A549 (cell line): ENCODE results near the gene SFRP5. TPM values are rescaled to one million over a fixed set of nuclear protein-coding genes. Genes with fewer than 3 reads are reported as not detected.

Experiments used
- ATAC-seq, 2 experiments: fragments of 200-7000 bp in 1 of 2; fragments of >200 bp in 1 of 2; cut with Nextera tagmentation in 1 of 2; cut with Tn5 transposase in 1 of 2; 3 replicates each; pipeline versions ENCODE4 v1.8.0 to v1.9.1; 2018 to 2020; ENCODE audit warnings: mild to moderate bottlenecking in 1 of 2, moderate library complexity in 1 of 2
- CTCF ChIA-PET: fragments of 300-600 bp; sonication (Branson Sonifier 250); formaldehyde crosslinking; extraction: SDS; loops from one replicate; lab custom pipeline; 2021; ENCODE audit warnings: antibody characterized with exemption, inconsistent platforms; lab: Yijun Ruan, JAX
- POLR2A ChIA-PET: fragments of 350-600 bp; formaldehyde crosslinking; extraction: SDS; loops from one replicate; lab custom pipeline; 2021; ENCODE audit warnings: antibody characterized with exemption, inconsistent platforms; lab: Yijun Ruan, JAX
- DNase-seq, 2 experiments: peaks; one replicate each; pipeline versions ENCODE4 v3.0.0 to v3.0.0-alpha.2; 2011 to 2016; ENCODE audit warnings: low read depth in 1 of 2, low spot score in 1 of 2
- FAIRE-seq: peaks from 2 replicates; lab custom pipeline; 2011; peaks lifted over from hg19 to GRCh38; lab: Jason Lieb, UNC
- H3K27ac ChIP-seq, 2 experiments: fragments of >200 bp; sonication (Bioruptor Twin); formaldehyde crosslinking; 3 replicates each; pipeline ENCODE4 v1.5.1; 2016 to 2017
- H3K4me1 ChIP-seq: fragments of >200 bp; sonication (Bioruptor Twin); formaldehyde crosslinking; 3 replicates; pipeline ENCODE4 v1.6.1; 2016
- H3K4me2 ChIP-seq: fragments of >200 bp; sonication (Bioruptor Twin); formaldehyde crosslinking; 3 replicates; pipeline ENCODE4 v1.6.1; 2016
- H3K4me3 ChIP-seq: fragments of >200 bp; sonication (Bioruptor Twin); formaldehyde crosslinking; 3 replicates; pipeline ENCODE4 v1.5.1; 2016
- H3K9me3 ChIP-seq: fragments of >200 bp; sonication (Bioruptor Twin); formaldehyde crosslinking; 3 replicates; pipeline ENCODE4 v1.6.1; 2016
- BHLHE40 ChIP-seq: IDR thresholded peaks from 2 replicates; pipeline ENCODE4 v1.6.1; 2012; ENCODE audit warnings: low read depth, low read length, inconsistent platforms
- CBX2 ChIP-seq: fragments of 200-600 bp; sonication (generic); IDR thresholded peaks from 2 replicates; pipeline ENCODE4 v1.6.1; 2016; ENCODE audit warnings: low read depth, mild to moderate bottlenecking, borderline replicate concordance
- CEBPB ChIP-seq, 2 experiments: fragments of >200 bp in 1 of 2; sonication (Bioruptor Twin) in 1 of 2; formaldehyde crosslinking in 1 of 2; IDR thresholded peaks; 2 replicates each; pipeline ENCODE4 v1.6.1; 2012 to 2016
- EP300 ChIP-seq, 2 experiments: fragments of >200 bp; sonication (Bioruptor Twin); formaldehyde crosslinking; IDR thresholded peaks; 2 replicates in 1 of 2; 3 replicates in 1 of 2; pipeline ENCODE4 v1.6.1; 2016 to 2017
- HOXB5 ChIP-seq: fragments of 250-450 bp; sonication (Bioruptor Pico); IDR thresholded peaks from 2 replicates; pipeline ENCODE4 v1.5.0; 2020; ENCODE audit warnings: mild to moderate bottlenecking, moderate library complexity
- JUN ChIP-seq, 2 experiments: fragments of >200 bp; sonication (Bioruptor Twin); formaldehyde crosslinking; IDR thresholded peaks; 2 replicates in 1 of 2; 3 replicates in 1 of 2; pipeline ENCODE4 v1.6.1; 2016 to 2017
- MYC ChIP-seq: IDR thresholded peaks from 2 replicates; pipeline ENCODE4 v1.6.1; 2012; ENCODE audit warnings: mild to moderate bottlenecking, inconsistent platforms, low read length, improper control_type of control experiment, borderline replicate concordance
- NPAS2 ChIP-seq: fragments of 250-450 bp; sonication (Bioruptor Pico); IDR thresholded peaks from 2 replicates; pipeline ENCODE4 v1.8.0; 2022; ENCODE audit warnings: mild to moderate bottlenecking, moderate library complexity, borderline replicate concordance
- NR3C1 ChIP-seq: fragments of >200 bp; sonication (Bioruptor Twin); formaldehyde crosslinking; IDR thresholded peaks from 3 replicates; pipeline ENCODE4 v1.6.1; 2017
- RAD21 ChIP-seq, 2 experiments: fragments of >200 bp in 1 of 2; sonication (Bioruptor Twin) in 1 of 2; formaldehyde crosslinking in 1 of 2; IDR thresholded peaks in 1 of 2; conservative IDR thresholded peaks in 1 of 2; 2 replicates in 1 of 2; 3 replicates in 1 of 2; pipeline ENCODE4 v1.6.1; 2012 to 2018; ENCODE audit warnings: inconsistent platforms in 1 of 2
- RFX5 ChIP-seq: fragments of 450-650 bp; IDR thresholded peaks from 2 replicates; pipeline ENCODE4 v1.7.1; 2014; ENCODE audit warnings: antibody characterized with exemption, mild to moderate bottlenecking, moderate library complexity
- RNF2 ChIP-seq: fragments of 200-600 bp; sonication (generic); IDR thresholded peaks from 2 replicates; pipeline ENCODE4 v1.6.1; 2016; ENCODE audit warnings: low read depth, mild to moderate bottlenecking, antibody characterized with exemption, moderate library complexity, borderline replicate concordance
- TFCP2L1 ChIP-seq: fragments of 250-450 bp; sonication (Bioruptor Pico); IDR thresholded peaks from 2 replicates; pipeline ENCODE4 v1.5.0; 2021; ENCODE audit warnings: mild to moderate bottlenecking
- TP53 ChIP-seq: fragments of 250-450 bp; sonication (Bioruptor Pico); IDR thresholded peaks from 2 replicates; pipeline ENCODE4 v1.5.0; 2021; ENCODE audit warnings: mild to moderate bottlenecking, moderate library complexity
- ZC3H11A ChIP-seq: fragments of 450-650 bp; IDR thresholded peaks from 2 replicates; pipeline ENCODE4 v1.6.1; 2014; ENCODE audit warnings: antibody characterized with exemption, mild to moderate bottlenecking
- ZFP36 ChIP-seq: fragments of 450-650 bp; IDR thresholded peaks from 2 replicates; pipeline ENCODE4 v1.6.1; 2014; ENCODE audit warnings: borderline replicate concordance; ENCODE audit not compliant: partially characterized antibody
- ZSCAN20 ChIP-seq: fragments of 250-450 bp; sonication (Bioruptor Pico); IDR thresholded peaks from 2 replicates; pipeline ENCODE4 v1.8.0; 2022; ENCODE audit warnings: mild to moderate bottlenecking, moderate library complexity
- WGBS: methylation state at CpG from one replicate; pipeline ENCODE4 v1.1.6; 2017; ENCODE audit errors: missing lambda C conversion rate; 5-methylcytosine and 5-hydroxymethylcytosine counted together
- polyA plus RNA-seq, 4 experiments: library from polyadenylated mRNA; depleted of rRNA in 3 of 4; stranded (reverse); fragments of >200 nt; fragmentation: RNase III in 1 of 4; extraction: RNeasy Plus Mini Kit Qiagen cat#74134 plus additional on column Dnase treatment in 1 of 4; gene quantifications; 2 replicates in 3 of 4; 3 replicates in 1 of 4; pipeline ENCODE4 v1.2.3, GENCODE V29; 2011 to 2017
- TF ChIP-seq, protein P1 (sequence below): IDR thresholded peaks from 2 replicates; pipeline ENCODE4 v1.6.1; 2012
- TF ChIP-seq, protein P2 (sequence below): fragments of 200-600 bp; sonication (generic); IDR thresholded peaks from 2 replicates; pipeline ENCODE4 v1.6.1; 2016; ENCODE audit warnings: antibody characterized with exemption, mild to moderate bottlenecking, moderate library complexity
- TF ChIP-seq, protein P3 (sequence below): IDR thresholded peaks from 2 replicates; pipeline ENCODE4 v1.6.1; 2012
- TF ChIP-seq, protein P4 (sequence below): fragments of 250-450 bp; sonication (Bioruptor Pico); IDR thresholded peaks from 2 replicates; pipeline ENCODE4 v1.5.0; 2021; ENCODE audit warnings: mild to moderate bottlenecking, moderate library complexity, borderline replicate concordance
- TF ChIP-seq, protein P5 (sequence below): fragments of 250-450 bp; sonication (Bioruptor Pico); IDR thresholded peaks from 2 replicates; pipeline ENCODE4 v1.5.0; 2020; ENCODE audit warnings: low read depth, mild to moderate bottlenecking, moderate library complexity

Gene SFRP5
- polyA plus RNA-seq, 2 of the 4 experiments (the other 2 are of a cell fraction), result 0.50 to 1.2 TPM

DNA sequence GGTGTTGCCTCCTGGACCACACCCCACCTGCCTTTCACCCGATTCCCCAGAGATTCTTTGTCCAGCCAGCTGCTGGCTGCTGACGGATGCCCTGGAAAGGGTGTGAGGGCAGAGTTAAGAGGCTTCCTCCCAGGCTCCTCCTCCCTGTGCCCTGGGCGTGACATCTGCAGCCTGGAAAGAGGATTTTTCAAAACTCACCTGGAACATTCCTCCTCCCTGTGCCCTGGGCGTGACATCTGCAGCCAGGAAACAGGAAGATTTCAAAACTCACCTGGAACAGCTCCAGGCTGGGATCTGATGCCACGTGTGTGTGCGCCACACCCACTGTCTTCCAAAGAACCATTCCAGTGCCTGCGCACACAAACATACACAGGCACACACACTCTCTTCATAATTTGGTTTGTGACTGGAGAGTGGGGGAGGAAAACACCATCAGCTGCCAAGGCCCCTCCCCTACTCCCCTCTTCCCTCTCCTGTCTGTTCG lies 53.1 kb downstream of the SFRP5 start:
- Histone ChIP-seq H3K4me2 (peak overlapping the region; percentile 50), H3K4me3 (0 out of 3 replicates have a peak overlapping the region, but pooled peaks have one; percentile 7), H3K27ac (peak overlapping the region; percentile 69 to 81; a peak in 5 of 6 replicates), H3K9me3 (no peaks in the 10 kb centered on the region), H3K4me1 (peaks cover 38% of the 10 kb centered on the region)
- ChIA-PET CTCF (interaction anchor here (0.9 to 36.9 kb wide), 4 partner anchors 4 to 43 kb away, joined by 3 to 1127 read pairs (median 1006); partner anchors contain the start of genes AVPI1, MARVELD1 and ZFYVE27), POLR2A (interaction anchor here (1.5 to 2.3 kb wide), 2 partner anchors 18 to 32 kb away, joined by 5 to 8 read pairs; partner anchors contain the start of genes AVPI1 and ZFYVE27)
- TF ChIP-seq, protein P1, sequence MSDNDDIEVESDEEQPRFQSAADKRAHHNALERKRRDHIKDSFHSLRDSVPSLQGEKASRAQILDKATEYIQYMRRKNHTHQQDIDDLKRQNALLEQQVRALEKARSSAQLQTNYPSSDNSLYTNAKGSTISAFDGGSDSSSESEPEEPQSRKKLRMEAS, result peak; percentile 44; the same call in 1 of the 2 replicates
- no peak for TF ChIP-seq TP53
- no peak for TF ChIP-seq MYC
- TF ChIP-seq, protein P2, sequence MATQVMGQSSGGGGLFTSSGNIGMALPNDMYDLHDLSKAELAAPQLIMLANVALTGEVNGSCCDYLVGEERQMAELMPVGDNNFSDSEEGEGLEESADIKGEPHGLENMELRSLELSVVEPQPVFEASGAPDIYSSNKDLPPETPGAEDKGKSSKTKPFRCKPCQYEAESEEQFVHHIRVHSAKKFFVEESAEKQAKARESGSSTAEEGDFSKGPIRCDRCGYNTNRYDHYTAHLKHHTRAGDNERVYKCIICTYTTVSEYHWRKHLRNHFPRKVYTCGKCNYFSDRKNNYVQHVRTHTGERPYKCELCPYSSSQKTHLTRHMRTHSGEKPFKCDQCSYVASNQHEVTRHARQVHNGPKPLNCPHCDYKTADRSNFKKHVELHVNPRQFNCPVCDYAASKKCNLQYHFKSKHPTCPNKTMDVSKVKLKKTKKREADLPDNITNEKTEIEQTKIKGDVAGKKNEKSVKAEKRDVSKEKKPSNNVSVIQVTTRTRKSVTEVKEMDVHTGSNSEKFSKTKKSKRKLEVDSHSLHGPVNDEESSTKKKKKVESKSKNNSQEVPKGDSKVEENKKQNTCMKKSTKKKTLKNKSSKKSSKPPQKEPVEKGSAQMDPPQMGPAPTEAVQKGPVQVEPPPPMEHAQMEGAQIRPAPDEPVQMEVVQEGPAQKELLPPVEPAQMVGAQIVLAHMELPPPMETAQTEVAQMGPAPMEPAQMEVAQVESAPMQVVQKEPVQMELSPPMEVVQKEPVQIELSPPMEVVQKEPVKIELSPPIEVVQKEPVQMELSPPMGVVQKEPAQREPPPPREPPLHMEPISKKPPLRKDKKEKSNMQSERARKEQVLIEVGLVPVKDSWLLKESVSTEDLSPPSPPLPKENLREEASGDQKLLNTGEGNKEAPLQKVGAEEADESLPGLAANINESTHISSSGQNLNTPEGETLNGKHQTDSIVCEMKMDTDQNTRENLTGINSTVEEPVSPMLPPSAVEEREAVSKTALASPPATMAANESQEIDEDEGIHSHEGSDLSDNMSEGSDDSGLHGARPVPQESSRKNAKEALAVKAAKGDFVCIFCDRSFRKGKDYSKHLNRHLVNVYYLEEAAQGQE, result no peak
- TF ChIP-seq JUN (IDR thresholded peaks at IDR 0.05), result peak in 1 of 2 experiments; percentile 23; a peak in 1 of 5 replicates
- peak; percentile 43; a peak in 2 of 4 replicates for TF ChIP-seq CEBPB (IDR thresholded peaks at IDR 0.05)
- FAIRE-seq, result peak; percentile 73
- WGBS, result 38% methylated on average over 8 of the region's 8 CpGs
- peak; percentile 41 to 63 for DNase-seq
- peak; percentile 15 to 20; a peak in 4 of 6 replicates for ATAC-seq

DNA sequence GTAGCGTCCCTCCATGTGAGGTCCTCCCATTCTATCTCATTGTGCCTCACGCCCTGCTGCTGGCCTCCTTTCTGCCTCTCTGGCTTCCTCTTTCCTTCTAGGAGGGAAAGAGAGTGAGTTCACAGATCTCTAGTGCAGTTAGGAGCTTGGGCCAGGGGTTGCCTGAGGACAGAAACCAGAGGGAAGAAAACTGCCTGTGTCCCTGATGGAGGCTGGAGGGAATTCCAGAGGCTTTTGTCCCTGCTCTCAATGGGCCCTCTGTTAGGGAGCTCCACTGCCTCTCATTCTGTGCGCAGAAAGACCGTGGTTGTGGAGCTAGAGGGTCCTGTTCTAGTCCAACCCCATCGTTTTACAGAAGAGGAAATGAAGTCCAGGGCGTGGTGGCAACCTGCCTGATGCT lies 53.6 kb downstream of the SFRP5 start:
- 84% methylated on average over 6 of the region's 6 CpGs for WGBS
- Histone ChIP-seq H3K4me2 (peak overlapping the region; percentile 50), H3K4me3 (0 out of 3 replicates have a peak overlapping the region, but pooled peaks have one; percentile 7), H3K4me1 (peaks cover 39% of the 10 kb centered on the region), H3K9me3 (no peaks in the 10 kb centered on the region), H3K27ac (peak overlapping the region; percentile 69 to 81; a peak in 5 of 6 replicates)
- no peak for DNase-seq
- no peak for FAIRE-seq
- ChIA-PET POLR2A (interaction anchor here (1.5 to 2.3 kb wide), 2 partner anchors 18 to 31 kb away, joined by 5 to 8 read pairs; partner anchors contain the start of genes AVPI1 and ZFYVE27), CTCF (interaction anchor here (20.3 to 36.9 kb wide), 3 partner anchors 5 to 43 kb away, joined by 1006 to 1127 read pairs (median 1006); partner anchors contain the start of genes AVPI1, MARVELD1 and ZFYVE27)
- ATAC-seq, result no peak
- TF ChIP-seq, protein P2, result no peak
- TF ChIP-seq CBX2, result no peak
- no peak for TF ChIP-seq ZC3H11A
- TF ChIP-seq, protein P3, sequence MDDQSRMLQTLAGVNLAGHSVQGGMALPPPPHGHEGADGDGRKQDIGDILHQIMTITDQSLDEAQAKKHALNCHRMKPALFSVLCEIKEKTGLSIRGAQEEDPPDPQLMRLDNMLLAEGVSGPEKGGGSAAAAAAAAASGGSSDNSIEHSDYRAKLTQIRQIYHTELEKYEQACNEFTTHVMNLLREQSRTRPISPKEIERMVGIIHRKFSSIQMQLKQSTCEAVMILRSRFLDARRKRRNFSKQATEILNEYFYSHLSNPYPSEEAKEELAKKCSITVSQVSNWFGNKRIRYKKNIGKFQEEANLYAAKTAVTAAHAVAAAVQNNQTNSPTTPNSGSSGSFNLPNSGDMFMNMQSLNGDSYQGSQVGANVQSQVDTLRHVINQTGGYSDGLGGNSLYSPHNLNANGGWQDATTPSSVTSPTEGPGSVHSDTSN, result no peak
- TF ChIP-seq ZSCAN20, result no peak
- no peak for TF ChIP-seq TFCP2L1
- TF ChIP-seq, protein P4, sequence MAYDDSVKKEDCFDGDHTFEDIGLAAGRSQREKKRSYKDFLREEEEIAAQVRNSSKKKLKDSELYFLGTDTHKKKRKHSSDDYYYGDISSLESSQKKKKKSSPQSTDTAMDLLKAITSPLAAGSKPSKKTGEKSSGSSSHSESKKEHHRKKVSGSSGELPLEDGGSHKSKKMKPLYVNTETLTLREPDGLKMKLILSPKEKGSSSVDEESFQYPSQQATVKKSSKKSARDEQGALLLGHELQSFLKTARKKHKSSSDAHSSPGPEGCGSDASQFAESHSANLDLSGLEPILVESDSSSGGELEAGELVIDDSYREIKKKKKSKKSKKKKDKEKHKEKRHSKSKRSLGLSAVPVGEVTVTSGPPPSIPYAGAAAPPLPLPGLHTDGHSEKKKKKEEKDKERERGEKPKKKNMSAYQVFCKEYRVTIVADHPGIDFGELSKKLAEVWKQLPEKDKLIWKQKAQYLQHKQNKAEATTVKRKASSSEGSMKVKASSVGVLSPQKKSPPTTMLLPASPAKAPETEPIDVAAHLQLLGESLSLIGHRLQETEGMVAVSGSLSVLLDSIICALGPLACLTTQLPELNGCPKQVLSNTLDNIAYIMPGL, result no peak
- no peak for TF ChIP-seq HOXB5 (CRISPR knock-in tag)
- TF ChIP-seq EP300 (IDR thresholded peaks at IDR 0.05), result no peak
- TF ChIP-seq BHLHE40, result no peak
- TF ChIP-seq, protein P1, result no peak
- no peak for TF ChIP-seq JUN (IDR thresholded peaks at IDR 0.05)
- TF ChIP-seq, protein P5, sequence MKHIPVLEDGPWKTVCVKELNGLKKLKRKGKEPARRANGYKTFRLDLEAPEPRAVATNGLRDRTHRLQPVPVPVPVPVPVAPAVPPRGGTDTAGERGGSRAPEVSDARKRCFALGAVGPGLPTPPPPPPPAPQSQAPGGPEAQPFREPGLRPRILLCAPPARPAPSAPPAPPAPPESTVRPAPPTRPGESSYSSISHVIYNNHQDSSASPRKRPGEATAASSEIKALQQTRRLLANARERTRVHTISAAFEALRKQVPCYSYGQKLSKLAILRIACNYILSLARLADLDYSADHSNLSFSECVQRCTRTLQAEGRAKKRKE (CRISPR knock-in tag), result no peak
- no peak for TF ChIP-seq ZFP36
- TF ChIP-seq NR3C1, result no peak
- no peak for TF ChIP-seq RFX5
- TF ChIP-seq NPAS2, result no peak
- no peak for TF ChIP-seq RAD21 (conservative IDR thresholded peaks at IDR 0.05 in 1 of 2, IDR thresholded peaks at IDR 0.05 in 1 of 2)
- no peak for TF ChIP-seq RNF2
